Activated CD8-positive, alpha-beta memory T cell treated with anti-CD3 and anti-CD28 coated beads, Interleukin-2, amount 50 U/mL, for 24 hours (primary cell): ENCODE results near the gene PLOD1.
"Not testable (repeated sequence)": the region's sequence is repeated elsewhere in the genome, so short reads cannot be mapped to it uniquely, and the experiment has no call there.

Source experiments
- DNase-seq: peaks from one replicate; pipeline ENCODE4 v3.0.0-alpha.2; 2020; ENCODE audit errors: extremely low read depth

Gene PLOD1

GRCh38 chr1:11912482-11913216 is 21.9 kb upstream of the PLOD1 start:
- DNase-seq = not testable (repeated sequence)

- no peak for DNase-seq
Observed at GRCh38 chr1:11913291-11913690, 21.2 kb upstream of the PLOD1 start.

- no peak for DNase-seq
Observed at GRCh38 chr1:11914024-11914423, 20.5 kb upstream of the PLOD1 start.

GRCh38 chr1:11918799-11919519 is 15.6 kb upstream of the PLOD1 start:
- no peak for DNase-seq

GRCh38 chr1:11919621-11920020 is 14.9 kb upstream of the PLOD1 start:
- DNase-seq = no peak

- DNase-seq = no peak
Observed at GRCh38 chr1:11920239-11920903, 14.1 kb upstream of the PLOD1 start.

GRCh38 chr1:11921022-11921421 is 13.5 kb upstream of the PLOD1 start:
- DNase-seq = no peak

- DNase-seq = no peak
Observed at GRCh38 chr1:11923069-11923826, 11.3 kb upstream of the PLOD1 start.

GRCh38 chr1:11923827-11924113 is 10.7 kb upstream of the PLOD1 start:
- DNase-seq = no peak

- no peak for DNase-seq
Observed at GRCh38 chr1:11924334-11925195, 10.0 kb upstream of the PLOD1 start.

GRCh38 chr1:11925196-11925937 is 9.2 kb upstream of the PLOD1 start:
- DNase-seq = not testable (repeated sequence)

- no peak for DNase-seq
Observed at GRCh38 chr1:11925938-11926292, 8.6 kb upstream of the PLOD1 start.

GRCh38 chr1:11927866-11928592 is 6.5 kb upstream of the PLOD1 start:
- no peak for DNase-seq

- DNase-seq = no peak
Observed at GRCh38 chr1:11929849-11930248, 4.7 kb upstream of the PLOD1 start.

- DNase-seq = no peak
Observed at GRCh38 chr1:11930571-11931445, 3.7 kb upstream of the PLOD1 start.

GRCh38 chr1:11931845-11932244 is 2.7 kb upstream of the PLOD1 start:
- no peak for DNase-seq

- no peak for DNase-seq
Observed at GRCh38 chr1:11935057-11935412, 518 bp downstream of the PLOD1 start.

- DNase-seq = not testable (repeated sequence)
Observed at GRCh38 chr1:11935733-11936132, 1.2 kb downstream of the PLOD1 start.
